HepG2 (cell line): ENCODE measurements around the gene SGMS1. TPM values are rescaled to one million over a fixed set of nuclear protein-coding genes. Genes with fewer than 3 reads are reported as not detected.

Experiments used
- ARNT2 ChIP-seq: sonication (generic); formaldehyde crosslinking; IDR thresholded peaks from 2 replicates; pipeline ENCODE4 v1.8.0; 2022; ENCODE audit warnings: mild to moderate bottlenecking, low read depth, missing genetic modification reagents, moderate library complexity
- DNMT1 ChIP-seq: sonication (generic); formaldehyde crosslinking; IDR thresholded peaks from 2 replicates; pipeline ENCODE4 v1.5.1; 2020; ENCODE audit warnings: mild to moderate bottlenecking, missing genetic modification reagents
- DNMT3B ChIP-seq: conservative IDR thresholded peaks from 2 replicates; pipeline ENCODE4 v1.6.1; 2016; ENCODE audit warnings: missing biosample characterization, control low read depth
- KLF16 ChIP-seq, 2 experiments: sonication (generic) in 1 of 2; formaldehyde crosslinking in 1 of 2; IDR thresholded peaks; 2 replicates each; pipeline versions ENCODE4 v1.6.1 to v1.8.0; 2016 to 2023; ENCODE audit warnings: missing genetic modification reagents in 2 of 2, missing compliant biosample characterization in 1 of 2
- SOX13 ChIP-seq, 3 experiments: fragments of 450-650 bp in 1 of 3; sonication (generic) in 1 of 3; formaldehyde crosslinking in 1 of 3; IDR thresholded peaks in 2 of 3; conservative IDR thresholded peaks in 1 of 3; 2 replicates each; pipeline versions ENCODE4 v1.5.0 to v1.6.1; 2016 to 2020; ENCODE audit warnings: antibody characterized with exemption in 1 of 3, mild to moderate bottlenecking in 1 of 3, missing compliant biosample characterization in 1 of 3, missing genetic modification reagents in 1 of 3, moderate library complexity in 1 of 3
- ZNF317 ChIP-seq: sonication (generic); formaldehyde crosslinking; IDR thresholded peaks from 2 replicates; pipeline ENCODE4 v1.5.0; 2020; ENCODE audit warnings: mild to moderate bottlenecking, missing genetic modification reagents
- ZNF383 ChIP-seq: sonication (generic); formaldehyde crosslinking; IDR thresholded peaks from 2 replicates; pipeline ENCODE4 v1.4.0; 2020; ENCODE audit warnings: missing genetic modification reagents, mild to moderate bottlenecking, borderline replicate concordance
- ZNF772 ChIP-seq: sonication (generic); formaldehyde crosslinking; IDR thresholded peaks from 2 replicates; pipeline ENCODE4 v1.5.0; 2020; ENCODE audit warnings: mild to moderate bottlenecking, missing genetic modification reagents
- ZNF850 ChIP-seq: sonication (generic); formaldehyde crosslinking; conservative IDR thresholded peaks from 2 replicates; pipeline ENCODE4 v1.9.0; 2021; ENCODE audit warnings: mild to moderate bottlenecking, missing genetic modification reagents
- polyA plus RNA-seq, 8 experiments: library from polyadenylated mRNA; depleted of rRNA in 3 of 8; stranded (reverse) in 7 of 8; unstranded in 1 of 8; fragments of >200 nt; fragmentation: Illumina TruSeq in 4 of 8; extraction: Trizol in 4 of 8; gene quantifications; 2 replicates each; pipeline versions ENCODE4 v1.2.1 to v1.2.3, GENCODE V29; 2011 to 2016; ENCODE audit warnings: low read depth in 4 of 8, missing spikeins in 1 of 8, mixed read lengths in 1 of 8; ENCODE audit not compliant: insufficient read depth in 1 of 8
- total RNA-seq, 5 experiments: library from RNA; depleted of rRNA; stranded (reverse); fragments of >200 nt; fragmentation: Illumina TruSeq; extraction: Trizol; gene quantifications; 2 replicates each; pipeline ENCODE4 v1.2.3, GENCODE V29; 2016; ENCODE audit warnings: low read depth in 1 of 5
- TF ChIP-seq, protein P1 (sequence below): sonication (generic); formaldehyde crosslinking; IDR thresholded peaks from 2 replicates; pipeline ENCODE4 v1.8.1; 2022; ENCODE audit warnings: low read depth, mild to moderate bottlenecking, missing genetic modification reagents
- TF ChIP-seq, protein P2 (sequence below): IDR thresholded peaks from 2 replicates; pipeline ENCODE4 v1.6.1; 2016; ENCODE audit warnings: missing biosample characterization, missing genetic modification reagents, low read depth
- TF ChIP-seq, protein P3 (sequence below): sonication (generic); formaldehyde crosslinking; conservative IDR thresholded peaks from 2 replicates; pipeline ENCODE4 v1.4.0; 2020; ENCODE audit warnings: mild to moderate bottlenecking, missing genetic modification reagents, moderate library complexity
- TF ChIP-seq, protein P4 (sequence below): sonication (generic); formaldehyde crosslinking; conservative IDR thresholded peaks from 2 replicates; pipeline ENCODE4 v1.4.0; 2020; ENCODE audit warnings: missing genetic modification reagents
- TF ChIP-seq, protein P5 (sequence below): sonication (generic); formaldehyde crosslinking; IDR thresholded peaks from 2 replicates; pipeline ENCODE4 v1.8.1; 2022; ENCODE audit warnings: mild to moderate bottlenecking, missing genetic modification reagents

SGMS1 gene
- total and polyA plus RNA-seq, 2 of the 13 experiments (the other 11 are each of a cell fraction or from before 2014, with no cell fraction given): 6.5 to 15.1 TPM

DNA sequence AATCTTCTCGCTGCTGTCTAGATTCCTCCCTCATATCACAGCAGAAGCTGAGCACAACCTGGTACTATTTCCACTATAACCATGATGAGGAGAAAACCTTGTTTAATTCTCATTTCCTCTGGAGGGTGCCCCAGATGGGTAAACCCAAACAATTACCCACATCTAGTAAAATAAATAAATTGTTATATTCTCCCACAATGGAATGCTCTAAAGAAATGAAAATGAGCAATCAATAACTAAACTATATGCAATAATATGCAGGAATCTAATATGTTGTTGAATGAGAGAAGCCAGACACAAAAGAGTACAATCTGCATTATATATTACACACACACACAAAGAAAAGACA is 37.0 kb downstream of the SGMS1 start (continued):
- TF ChIP-seq SOX13 (IDR thresholded peaks at IDR 0.05): no peak
- TF ChIP-seq SOX13 (CRISPR knock-in tag; conservative IDR thresholded peaks at IDR 0.05 in 1 of 2, IDR thresholded peaks at IDR 0.05 in 1 of 2): no peak
- no peak for TF ChIP-seq KLF16 (CRISPR knock-in tag; IDR thresholded peaks at IDR 0.05)
- TF ChIP-seq, protein P1, sequence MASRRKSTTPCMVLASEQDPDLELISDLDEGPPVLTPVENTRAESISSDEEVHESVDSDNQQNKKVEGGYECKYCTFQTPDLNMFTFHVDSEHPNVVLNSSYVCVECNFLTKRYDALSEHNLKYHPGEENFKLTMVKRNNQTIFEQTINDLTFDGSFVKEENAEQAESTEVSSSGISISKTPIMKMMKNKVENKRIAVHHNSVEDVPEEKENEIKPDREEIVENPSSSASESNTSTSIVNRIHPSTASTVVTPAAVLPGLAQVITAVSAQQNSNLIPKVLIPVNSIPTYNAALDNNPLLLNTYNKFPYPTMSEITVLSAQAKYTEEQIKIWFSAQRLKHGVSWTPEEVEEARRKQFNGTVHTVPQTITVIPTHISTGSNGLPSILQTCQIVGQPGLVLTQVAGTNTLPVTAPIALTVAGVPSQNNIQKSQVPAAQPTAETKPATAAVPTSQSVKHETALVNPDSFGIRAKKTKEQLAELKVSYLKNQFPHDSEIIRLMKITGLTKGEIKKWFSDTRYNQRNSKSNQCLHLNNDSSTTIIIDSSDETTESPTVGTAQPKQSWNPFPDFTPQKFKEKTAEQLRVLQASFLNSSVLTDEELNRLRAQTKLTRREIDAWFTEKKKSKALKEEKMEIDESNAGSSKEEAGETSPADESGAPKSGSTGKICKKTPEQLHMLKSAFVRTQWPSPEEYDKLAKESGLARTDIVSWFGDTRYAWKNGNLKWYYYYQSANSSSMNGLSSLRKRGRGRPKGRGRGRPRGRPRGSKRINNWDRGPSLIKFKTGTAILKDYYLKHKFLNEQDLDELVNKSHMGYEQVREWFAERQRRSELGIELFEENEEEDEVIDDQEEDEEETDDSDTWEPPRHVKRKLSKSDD (CRISPR knock-in tag): no peak
- TF ChIP-seq, protein P2, sequence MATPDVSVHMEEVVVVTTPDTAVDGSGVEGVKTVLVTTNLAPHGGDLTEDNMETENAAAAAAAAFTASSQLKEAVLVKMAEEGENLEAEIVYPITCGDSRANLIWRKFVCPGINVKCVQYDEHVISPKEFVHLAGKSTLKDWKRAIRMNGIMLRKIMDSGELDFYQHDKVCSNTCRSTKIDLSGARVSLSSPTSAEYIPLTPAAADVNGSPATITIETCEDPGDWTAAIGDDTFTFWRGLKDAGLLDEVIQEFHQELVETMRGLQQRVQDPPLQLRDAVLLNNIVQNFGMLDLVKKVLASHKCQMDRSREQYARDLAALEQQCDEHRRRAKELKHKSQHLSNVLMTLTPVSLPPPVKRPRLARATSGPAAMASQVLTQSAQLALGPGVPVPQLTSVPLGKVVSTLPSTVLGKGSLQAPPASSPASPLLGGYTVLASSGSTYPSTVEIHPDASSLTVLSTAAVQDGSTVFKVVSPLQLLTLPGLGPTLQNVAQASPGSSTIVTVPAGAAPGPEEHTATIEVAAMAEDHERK (CRISPR knock-in tag): no peak
- no peak for TF ChIP-seq DNMT1 (CRISPR knock-in tag)
- TF ChIP-seq, protein P3, sequence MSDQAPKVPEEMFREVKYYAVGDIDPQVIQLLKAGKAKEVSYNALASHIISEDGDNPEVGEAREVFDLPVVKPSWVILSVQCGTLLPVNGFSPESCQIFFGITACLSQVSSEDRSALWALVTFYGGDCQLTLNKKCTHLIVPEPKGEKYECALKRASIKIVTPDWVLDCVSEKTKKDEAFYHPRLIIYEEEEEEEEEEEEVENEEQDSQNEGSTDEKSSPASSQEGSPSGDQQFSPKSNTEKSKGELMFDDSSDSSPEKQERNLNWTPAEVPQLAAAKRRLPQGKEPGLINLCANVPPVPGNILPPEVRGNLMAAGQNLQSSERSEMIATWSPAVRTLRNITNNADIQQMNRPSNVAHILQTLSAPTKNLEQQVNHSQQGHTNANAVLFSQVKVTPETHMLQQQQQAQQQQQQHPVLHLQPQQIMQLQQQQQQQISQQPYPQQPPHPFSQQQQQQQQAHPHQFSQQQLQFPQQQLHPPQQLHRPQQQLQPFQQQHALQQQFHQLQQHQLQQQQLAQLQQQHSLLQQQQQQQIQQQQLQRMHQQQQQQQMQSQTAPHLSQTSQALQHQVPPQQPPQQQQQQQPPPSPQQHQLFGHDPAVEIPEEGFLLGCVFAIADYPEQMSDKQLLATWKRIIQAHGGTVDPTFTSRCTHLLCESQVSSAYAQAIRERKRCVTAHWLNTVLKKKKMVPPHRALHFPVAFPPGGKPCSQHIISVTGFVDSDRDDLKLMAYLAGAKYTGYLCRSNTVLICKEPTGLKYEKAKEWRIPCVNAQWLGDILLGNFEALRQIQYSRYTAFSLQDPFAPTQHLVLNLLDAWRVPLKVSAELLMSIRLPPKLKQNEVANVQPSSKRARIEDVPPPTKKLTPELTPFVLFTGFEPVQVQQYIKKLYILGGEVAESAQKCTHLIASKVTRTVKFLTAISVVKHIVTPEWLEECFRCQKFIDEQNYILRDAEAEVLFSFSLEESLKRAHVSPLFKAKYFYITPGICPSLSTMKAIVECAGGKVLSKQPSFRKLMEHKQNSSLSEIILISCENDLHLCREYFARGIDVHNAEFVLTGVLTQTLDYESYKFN: no peak
- TF ChIP-seq, protein P4, sequence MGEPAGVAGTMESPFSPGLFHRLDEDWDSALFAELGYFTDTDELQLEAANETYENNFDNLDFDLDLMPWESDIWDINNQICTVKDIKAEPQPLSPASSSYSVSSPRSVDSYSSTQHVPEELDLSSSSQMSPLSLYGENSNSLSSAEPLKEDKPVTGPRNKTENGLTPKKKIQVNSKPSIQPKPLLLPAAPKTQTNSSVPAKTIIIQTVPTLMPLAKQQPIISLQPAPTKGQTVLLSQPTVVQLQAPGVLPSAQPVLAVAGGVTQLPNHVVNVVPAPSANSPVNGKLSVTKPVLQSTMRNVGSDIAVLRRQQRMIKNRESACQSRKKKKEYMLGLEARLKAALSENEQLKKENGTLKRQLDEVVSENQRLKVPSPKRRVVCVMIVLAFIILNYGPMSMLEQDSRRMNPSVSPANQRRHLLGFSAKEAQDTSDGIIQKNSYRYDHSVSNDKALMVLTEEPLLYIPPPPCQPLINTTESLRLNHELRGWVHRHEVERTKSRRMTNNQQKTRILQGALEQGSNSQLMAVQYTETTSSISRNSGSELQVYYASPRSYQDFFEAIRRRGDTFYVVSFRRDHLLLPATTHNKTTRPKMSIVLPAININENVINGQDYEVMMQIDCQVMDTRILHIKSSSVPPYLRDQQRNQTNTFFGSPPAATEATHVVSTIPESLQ (CRISPR knock-in tag): no peak
- TF ChIP-seq, protein P5, sequence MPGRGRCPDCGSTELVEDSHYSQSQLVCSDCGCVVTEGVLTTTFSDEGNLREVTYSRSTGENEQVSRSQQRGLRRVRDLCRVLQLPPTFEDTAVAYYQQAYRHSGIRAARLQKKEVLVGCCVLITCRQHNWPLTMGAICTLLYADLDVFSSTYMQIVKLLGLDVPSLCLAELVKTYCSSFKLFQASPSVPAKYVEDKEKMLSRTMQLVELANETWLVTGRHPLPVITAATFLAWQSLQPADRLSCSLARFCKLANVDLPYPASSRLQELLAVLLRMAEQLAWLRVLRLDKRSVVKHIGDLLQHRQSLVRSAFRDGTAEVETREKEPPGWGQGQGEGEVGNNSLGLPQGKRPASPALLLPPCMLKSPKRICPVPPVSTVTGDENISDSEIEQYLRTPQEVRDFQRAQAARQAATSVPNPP (CRISPR knock-in tag): no peak
- TF ChIP-seq ZNF317 (CRISPR knock-in tag): no peak
- no peak for TF ChIP-seq ZNF772
- TF ChIP-seq ARNT2 (CRISPR knock-in tag): no peak
- TF ChIP-seq DNMT3B (CRISPR knock-in tag): no peak
- no peak for TF ChIP-seq ZNF383
- no peak for TF ChIP-seq ZNF850 (CRISPR knock-in tag)
